ENCODE measurements around the gene TM6SF1. TPM values are rescaled to one million over a fixed set of nuclear protein-coding genes. Genes with fewer than 3 reads are reported as not detected.
A peak's percentile ranks its signal among the peaks of the same experiment; 100 is the strongest.

Gene TM6SF1
- total RNA-seq, result 10 to 100 TPM in 3 of 4 donors, 1 to 10 TPM in 1; 7.8 to 19.9 (median 12.8) TPM

DNA sequence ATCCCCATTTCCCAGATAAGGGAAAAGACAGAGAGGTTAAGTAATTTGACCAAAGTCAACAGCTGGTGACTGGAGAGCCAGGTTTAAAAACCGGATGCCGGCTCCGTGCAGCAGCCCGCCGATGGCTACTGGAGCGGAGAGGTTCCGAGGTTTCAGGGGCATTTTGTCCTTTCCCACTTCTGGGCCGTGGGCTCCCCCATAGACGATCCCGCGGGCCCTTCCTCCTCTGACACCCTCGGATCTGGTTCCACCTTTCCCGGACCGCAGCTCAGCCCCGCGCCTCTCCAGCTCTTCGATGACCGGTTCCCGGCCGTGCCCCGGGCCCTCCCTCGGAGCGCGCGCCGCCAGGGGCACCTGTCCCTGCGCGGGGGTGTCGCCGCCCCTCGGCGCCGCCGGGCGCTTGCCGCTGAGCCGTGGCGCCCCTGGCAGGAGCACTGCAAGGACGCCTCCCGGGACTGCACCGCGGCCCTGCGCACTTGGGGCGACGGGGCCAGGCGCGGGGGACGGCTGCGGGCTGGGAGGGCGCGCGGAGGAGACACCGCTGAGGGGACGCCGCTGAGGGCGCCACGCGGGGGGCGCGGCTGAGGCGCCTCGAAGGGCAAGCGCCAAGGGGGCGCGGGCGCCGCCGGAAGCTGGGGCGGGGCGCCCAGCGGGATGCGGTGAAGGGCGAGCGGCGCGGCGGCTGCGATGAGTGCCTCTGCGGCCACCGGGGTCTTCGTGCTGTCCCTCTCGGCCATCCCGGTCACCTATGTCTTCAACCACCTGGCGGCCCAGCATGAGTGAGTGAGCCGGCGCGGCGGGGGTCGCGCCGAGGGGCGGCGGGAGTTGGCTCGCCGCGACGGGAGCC lies at the start of gene TM6SF1:
TM6SF1 (plus strand) TSS at position 652 of the 847 bp plus-strand sequence; CDS start at position 688, 36 bp downstream.
- Histone ChIP-seq H3K36me3 (no peaks in the 10 kb centered on the region), H3K4me3 (replicated peaks in 1 of 3) (peak within 1 kb of the TSS; percentile 7 to 48 (median 27)), H3K4me1 (peaks cover 9 to 30% of the 10 kb centered on the region in 2 donors), H3K27ac (peak within 1 kb of the TSS; percentile 28 to 61 (median 39)), H3K9me3 (no peaks in the 10 kb centered on the region), H3K27me3 (no peaks in the 10 kb centered on the region)
- WGBS, 2 donors, result 0 to 1% methylated on average over 41 to 45 of the region's 97 CpGs
- TF ChIP-seq CTCF (IDR thresholded peaks at IDR 0.05), result peak in 3 of 6 experiments; percentile 10 to 20 (median 17)
- peak in 1 of 2 donors; percentile 40 for TF ChIP-seq POLR2A (IDR thresholded peaks at IDR 0.05)
- intact Hi-C loops (cut with DNase I), result no loop called here
- DNase-seq, result peak; percentile 67 to 70

DNA sequence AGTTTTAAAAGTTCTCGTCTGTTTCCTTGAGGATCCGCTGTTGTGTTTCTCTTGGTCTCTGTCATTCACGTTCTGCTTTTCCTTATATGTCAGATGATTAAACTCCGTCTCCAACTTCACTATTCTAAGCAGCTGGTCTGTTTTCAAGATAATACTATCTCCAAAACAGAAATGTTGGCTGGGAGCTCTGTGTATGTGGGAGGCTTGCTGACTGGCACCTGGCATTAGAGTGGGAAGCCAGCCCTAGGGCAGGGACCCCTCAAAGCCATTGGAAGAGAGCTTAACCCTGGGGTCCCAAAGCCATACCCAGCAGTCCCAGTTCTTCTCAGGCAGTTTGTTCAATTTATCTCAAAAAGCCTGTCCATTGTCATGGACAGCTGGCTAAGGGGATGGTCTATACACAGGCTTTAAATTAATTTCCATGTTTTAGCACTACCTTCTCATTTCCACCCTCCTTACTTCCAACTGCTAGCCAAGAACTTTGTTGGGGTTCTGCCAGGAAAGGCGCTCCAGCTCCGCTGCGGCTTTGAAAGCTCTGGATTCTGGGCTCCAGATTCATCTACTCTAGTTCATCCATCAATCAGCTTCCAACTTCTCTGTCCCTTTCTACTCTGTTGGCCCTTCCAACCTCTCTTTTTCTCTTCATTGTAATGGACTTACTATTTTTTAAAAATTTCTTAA lies 49.6 kb upstream of the TM6SF1 start:
- H3K9me3 ChIP-seq, result no peaks in the 10 kb centered on the region
- peak; percentile 31 to 40 for DNase-seq
- TF ChIP-seq CTCF (IDR thresholded peaks at IDR 0.05) (no peak), POLR2A (IDR thresholded peaks at IDR 0.05) (no peak)
- H3K4me1 ChIP-seq, result peaks cover 10 to 17% of the 10 kb centered on the region in 2 donors
- 70 to 76% methylated on average over 7 of the region's 7 CpGs for WGBS, 2 donors
- peaks cover 6 to 10% of the 10 kb centered on the region in 2 donors for H3K36me3 ChIP-seq
- intact Hi-C loops (cut with DNase I), result no loop called here
- no peak overlapping the region for H3K27ac ChIP-seq
- H3K27me3 ChIP-seq, result no peaks in the 10 kb centered on the region
- no peak overlapping the region for H3K4me3 ChIP-seq (replicated peaks in 1 of 3)

DNA sequence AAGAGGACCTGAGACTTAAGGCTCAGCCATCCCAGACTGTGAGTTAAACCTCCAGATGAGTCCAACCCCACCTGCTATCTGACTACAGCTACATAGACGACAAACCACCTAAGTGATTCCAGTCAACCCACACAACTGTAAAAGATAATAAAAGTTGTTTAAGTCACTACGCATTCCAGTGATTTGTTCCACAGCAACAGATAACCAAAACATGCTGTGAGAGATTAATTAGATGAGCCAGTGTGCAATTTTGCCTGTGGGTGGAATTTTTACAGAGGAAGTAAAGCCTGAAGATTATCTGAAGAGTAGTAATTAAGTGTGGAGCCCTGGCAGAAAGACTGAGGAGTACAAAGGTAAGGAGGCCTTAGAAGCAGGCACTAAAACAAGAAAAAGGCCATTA lies 45.8 kb upstream of the TM6SF1 start:
- intact Hi-C loops (cut with DNase I), result loop anchor here (10.0 kb wide), 1 partner anchor 143 kb away; the partner anchor contains the start of gene HDGFL3
- peaks cover 40% of the 10 kb centered on the region in 2 donors for H3K4me1 ChIP-seq
- no peak for DNase-seq

DNA sequence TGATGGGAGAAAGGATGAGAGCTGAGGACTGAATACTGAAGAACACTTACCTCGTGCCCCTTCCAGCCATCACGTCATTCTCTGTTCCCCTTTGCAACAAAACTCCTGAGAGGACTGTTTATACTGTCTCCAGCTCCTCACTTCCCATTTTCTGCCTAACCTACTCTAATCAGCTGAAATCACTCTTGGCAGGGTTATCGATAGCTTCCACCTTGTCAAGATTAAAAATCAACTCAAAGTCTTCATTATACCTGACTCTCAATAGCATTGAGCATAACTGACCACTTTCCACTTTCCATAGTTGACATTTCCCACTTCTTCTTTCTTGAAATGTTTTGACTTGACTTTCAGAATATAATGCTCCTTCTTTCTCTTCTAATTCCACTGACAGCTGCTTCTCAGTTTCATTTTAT lies 44.7 kb upstream of the TM6SF1 start:
- WGBS, 2 donors, result 42 to 45% methylated on average over 3 of the region's 3 CpGs
- H3K4me1 ChIP-seq, result peaks cover 36 to 41% of the 10 kb centered on the region in 2 donors
- no peak for DNase-seq
- H3K36me3 ChIP-seq, result no peaks in the 10 kb centered on the region
- no peak for TF ChIP-seq CTCF (IDR thresholded peaks at IDR 0.05)
- no peak for TF ChIP-seq POLR2A (IDR thresholded peaks at IDR 0.05)
- H3K27ac ChIP-seq, result no peak overlapping the region
- H3K9me3 ChIP-seq, result no peaks in the 10 kb centered on the region
- intact Hi-C loops (cut with DNase I), result loop anchor here (10.0 kb wide), 1 partner anchor 142 kb away; the partner anchor contains the start of gene HDGFL3
- H3K27me3 ChIP-seq, result no peaks in the 10 kb centered on the region
- no peak overlapping the region for H3K4me3 ChIP-seq (replicated peaks in 1 of 3)

More for the DNA sequence above, 45.8 kb upstream of the TM6SF1 start:
- Histone ChIP-seq H3K27me3 (no peaks in the 10 kb centered on the region), H3K36me3 (no peaks in the 10 kb centered on the region), H3K9me3 (no peaks in the 10 kb centered on the region), H3K4me3 (replicated peaks in 1 of 3) (no peak overlapping the region), H3K27ac (no peak overlapping the region)
- WGBS, 2 donors, result 54 to 64% methylated on average over 2 of the region's 2 CpGs
- TF ChIP-seq POLR2A (IDR thresholded peaks at IDR 0.05), result no peak
- TF ChIP-seq CTCF (IDR thresholded peaks at IDR 0.05), result no peak

All from thyroid gland (tissue), 4 donors.